A549 (cell line): ENCODE data around the gene SCNN1B.

Source experiments
- NFE2L2 ChIP-seq: fragments of 150-350 bp; conservative IDR thresholded peaks from 2 replicates; pipeline ENCODE4 v1.6.1; 2014; ENCODE audit warnings: low read length
- NR3C1 ChIP-seq: fragments of >200 bp; sonication (Bioruptor Twin); formaldehyde crosslinking; IDR thresholded peaks from 3 replicates; pipeline ENCODE4 v1.6.1; 2017
- TF ChIP-seq, protein P1 (sequence below): fragments of >200 bp; sonication (Bioruptor Twin); formaldehyde crosslinking; IDR thresholded peaks from 3 replicates; pipeline ENCODE4 v1.5.1; 2016
- TF ChIP-seq, protein P2 (sequence below): fragments of 200-600 bp; sonication (generic); IDR thresholded peaks from 2 replicates; pipeline ENCODE4 v1.6.1; 2016; ENCODE audit warnings: antibody characterized with exemption, mild to moderate bottlenecking, moderate library complexity

DNA sequence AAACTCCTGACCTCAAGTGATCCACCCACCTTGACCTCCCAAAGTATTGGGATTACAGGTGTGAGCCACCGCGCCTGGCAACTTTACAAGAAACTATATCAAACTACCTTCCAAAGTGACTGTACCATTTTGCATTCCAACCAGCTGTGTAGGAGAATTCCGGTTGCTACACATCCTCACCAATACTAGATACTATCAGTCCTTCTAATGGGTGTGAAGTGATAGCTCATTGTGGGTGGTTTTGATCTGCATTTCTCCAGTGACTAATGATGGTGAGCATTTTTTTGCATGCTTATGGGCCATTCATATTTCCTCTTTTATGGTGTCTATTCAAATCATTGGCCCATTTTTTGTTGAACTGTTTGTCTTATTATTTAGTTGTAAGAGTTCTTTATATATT, 37.7 kb downstream of the SCNN1B start:
- TF ChIP-seq NR3C1 (no peak), NFE2L2 (no peak)
- TF ChIP-seq, protein P1, sequence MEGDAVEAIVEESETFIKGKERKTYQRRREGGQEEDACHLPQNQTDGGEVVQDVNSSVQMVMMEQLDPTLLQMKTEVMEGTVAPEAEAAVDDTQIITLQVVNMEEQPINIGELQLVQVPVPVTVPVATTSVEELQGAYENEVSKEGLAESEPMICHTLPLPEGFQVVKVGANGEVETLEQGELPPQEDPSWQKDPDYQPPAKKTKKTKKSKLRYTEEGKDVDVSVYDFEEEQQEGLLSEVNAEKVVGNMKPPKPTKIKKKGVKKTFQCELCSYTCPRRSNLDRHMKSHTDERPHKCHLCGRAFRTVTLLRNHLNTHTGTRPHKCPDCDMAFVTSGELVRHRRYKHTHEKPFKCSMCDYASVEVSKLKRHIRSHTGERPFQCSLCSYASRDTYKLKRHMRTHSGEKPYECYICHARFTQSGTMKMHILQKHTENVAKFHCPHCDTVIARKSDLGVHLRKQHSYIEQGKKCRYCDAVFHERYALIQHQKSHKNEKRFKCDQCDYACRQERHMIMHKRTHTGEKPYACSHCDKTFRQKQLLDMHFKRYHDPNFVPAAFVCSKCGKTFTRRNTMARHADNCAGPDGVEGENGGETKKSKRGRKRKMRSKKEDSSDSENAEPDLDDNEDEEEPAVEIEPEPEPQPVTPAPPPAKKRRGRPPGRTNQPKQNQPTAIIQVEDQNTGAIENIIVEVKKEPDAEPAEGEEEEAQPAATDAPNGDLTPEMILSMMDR, result no peak
- TF ChIP-seq, protein P2, sequence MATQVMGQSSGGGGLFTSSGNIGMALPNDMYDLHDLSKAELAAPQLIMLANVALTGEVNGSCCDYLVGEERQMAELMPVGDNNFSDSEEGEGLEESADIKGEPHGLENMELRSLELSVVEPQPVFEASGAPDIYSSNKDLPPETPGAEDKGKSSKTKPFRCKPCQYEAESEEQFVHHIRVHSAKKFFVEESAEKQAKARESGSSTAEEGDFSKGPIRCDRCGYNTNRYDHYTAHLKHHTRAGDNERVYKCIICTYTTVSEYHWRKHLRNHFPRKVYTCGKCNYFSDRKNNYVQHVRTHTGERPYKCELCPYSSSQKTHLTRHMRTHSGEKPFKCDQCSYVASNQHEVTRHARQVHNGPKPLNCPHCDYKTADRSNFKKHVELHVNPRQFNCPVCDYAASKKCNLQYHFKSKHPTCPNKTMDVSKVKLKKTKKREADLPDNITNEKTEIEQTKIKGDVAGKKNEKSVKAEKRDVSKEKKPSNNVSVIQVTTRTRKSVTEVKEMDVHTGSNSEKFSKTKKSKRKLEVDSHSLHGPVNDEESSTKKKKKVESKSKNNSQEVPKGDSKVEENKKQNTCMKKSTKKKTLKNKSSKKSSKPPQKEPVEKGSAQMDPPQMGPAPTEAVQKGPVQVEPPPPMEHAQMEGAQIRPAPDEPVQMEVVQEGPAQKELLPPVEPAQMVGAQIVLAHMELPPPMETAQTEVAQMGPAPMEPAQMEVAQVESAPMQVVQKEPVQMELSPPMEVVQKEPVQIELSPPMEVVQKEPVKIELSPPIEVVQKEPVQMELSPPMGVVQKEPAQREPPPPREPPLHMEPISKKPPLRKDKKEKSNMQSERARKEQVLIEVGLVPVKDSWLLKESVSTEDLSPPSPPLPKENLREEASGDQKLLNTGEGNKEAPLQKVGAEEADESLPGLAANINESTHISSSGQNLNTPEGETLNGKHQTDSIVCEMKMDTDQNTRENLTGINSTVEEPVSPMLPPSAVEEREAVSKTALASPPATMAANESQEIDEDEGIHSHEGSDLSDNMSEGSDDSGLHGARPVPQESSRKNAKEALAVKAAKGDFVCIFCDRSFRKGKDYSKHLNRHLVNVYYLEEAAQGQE, result no peak
